Measurements from ENCODE around the gene SPRR2F.
A peak's percentile ranks its signal among the peaks of the same experiment; 100 is the strongest.
"Not testable (repeated sequence)": the region's sequence is repeated elsewhere in the genome, so short reads cannot be mapped to it uniquely, and the experiment has no call there.

The SPRR2F gene

DNA sequence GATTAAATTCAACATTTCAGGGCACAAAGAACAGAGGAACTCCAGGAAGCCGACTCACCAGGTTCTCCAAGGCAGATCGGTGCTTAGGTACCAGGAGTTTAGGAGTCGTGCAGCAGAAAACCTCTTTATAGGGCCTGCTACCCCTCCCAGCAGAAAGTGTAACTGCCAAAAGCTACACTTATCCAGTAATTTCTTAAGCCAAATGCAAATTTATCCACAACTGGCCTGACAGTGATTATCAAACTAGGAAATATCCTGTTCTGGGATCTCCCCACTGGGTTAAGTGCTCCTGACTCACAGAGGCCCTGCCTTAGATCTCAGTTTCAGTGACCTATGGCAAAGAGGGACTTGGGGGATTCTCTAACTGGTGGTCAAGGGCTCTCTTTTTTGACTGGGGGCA lies at the start of gene SPRR2F:
SPRR2F (minus strand) TSS at position 101 of the 400 bp plus-strand sequence. CDS start 783 bp downstream, outside the sequence.
- DNase-seq, result no peak

- DNase-seq, result no peak
These were observed 42.2 kb upstream of the SPRR2F start for GRCh38 chr1:153155541-153155940.

- DNase-seq, result no peak
These were observed 39.2 kb upstream of the SPRR2F start for GRCh38 chr1:153152481-153152880.

DNA sequence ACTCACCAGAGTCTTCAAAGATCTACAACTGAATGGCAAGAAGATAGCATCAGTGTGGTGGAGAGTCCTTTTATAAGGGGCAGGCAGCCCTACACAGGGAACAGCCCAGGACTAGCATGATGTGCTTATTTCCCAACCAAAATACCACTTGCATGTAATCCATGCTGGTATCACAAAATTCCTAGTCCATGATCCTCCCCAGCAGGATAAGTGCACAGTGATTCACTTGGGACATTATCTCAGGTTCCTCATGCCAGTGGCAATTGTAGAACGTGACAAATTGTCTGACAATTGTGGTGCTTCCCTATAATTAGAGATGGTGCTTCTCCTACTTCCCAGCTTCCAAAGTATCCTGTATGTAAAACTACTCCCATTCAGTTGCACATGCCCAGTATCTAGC lies 37.5 kb upstream of the SPRR2F start, which contains the start of gene SPRR2G:
SPRR2G (minus strand) TSS at position 45 of the 400 bp plus-strand sequence. CDS start 780 bp downstream, outside the sequence.
- no peak for DNase-seq

DNA sequence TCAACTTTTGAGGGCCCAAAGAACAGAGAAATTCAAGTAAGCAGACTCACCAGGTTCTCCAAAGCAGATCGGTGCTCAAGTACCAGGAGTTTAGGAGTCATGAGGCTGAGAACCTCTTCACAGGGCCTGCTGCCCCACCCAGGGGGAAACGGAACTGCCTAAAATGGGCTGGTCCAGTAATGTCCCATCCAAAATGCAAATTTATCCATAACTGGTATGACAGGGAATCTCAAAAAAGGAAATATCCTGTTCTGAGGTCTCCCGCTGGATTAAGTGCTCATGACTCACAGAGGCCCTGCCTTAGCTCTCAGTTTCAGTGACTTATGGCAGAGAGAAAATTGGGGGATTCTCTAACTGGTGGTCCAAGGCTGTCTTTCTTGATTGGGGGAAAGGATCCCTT lies 28.1 kb upstream of the SPRR2F start:
- DNase-seq, result no peak

GRCh38 chr1:153140484-153140883 lies 27.2 kb upstream of the SPRR2F start:
- no peak for DNase-seq

DNA sequence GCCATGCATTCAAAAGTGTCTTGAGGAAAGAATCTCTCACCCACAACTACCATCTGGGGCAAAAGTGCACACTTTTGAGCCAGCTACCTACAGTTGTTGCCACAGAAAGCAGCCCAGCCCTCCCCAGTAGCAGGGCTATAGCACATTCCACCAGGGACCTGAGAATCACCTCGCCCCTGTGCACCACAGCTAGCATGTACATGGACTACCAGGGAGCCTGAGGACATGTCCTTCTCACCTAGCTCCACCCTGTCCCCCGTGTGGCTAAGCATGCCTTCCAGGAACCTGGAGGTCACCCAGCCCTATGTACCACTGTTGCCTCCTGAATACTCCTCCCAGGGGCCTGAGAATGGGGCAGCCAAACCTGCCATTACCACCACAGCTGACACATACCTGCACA lies 20.4 kb upstream of the SPRR2F start:
- DNase-seq, result no peak

GRCh38 chr1:153133267-153133666 lies 20.0 kb upstream of the SPRR2F start:
- no peak for DNase-seq

- not testable (repeated sequence) for DNase-seq
These were observed 15.4 kb upstream of the SPRR2F start for GRCh38 chr1:153128688-153129087.

DNA sequence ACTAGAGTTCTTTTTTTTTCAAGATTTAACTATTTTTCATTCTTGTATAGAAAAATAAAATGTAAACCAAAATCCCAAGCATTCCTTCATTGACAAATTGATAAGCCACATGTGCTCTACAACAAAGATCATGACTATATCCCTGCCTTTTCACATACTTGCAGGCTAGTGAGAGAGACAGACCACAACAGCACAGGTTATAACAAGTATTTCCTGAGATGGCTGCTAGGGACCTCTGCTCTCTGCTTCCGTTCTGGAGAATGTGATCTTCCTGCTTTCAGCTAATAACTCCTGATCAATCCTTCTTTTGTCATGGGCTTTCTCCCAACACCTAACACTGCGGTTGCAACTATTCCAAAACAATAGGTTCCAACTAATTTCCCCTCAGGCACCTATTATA lies 14.0 kb upstream of the SPRR2F start:
- DNase-seq, result no peak

DNA sequence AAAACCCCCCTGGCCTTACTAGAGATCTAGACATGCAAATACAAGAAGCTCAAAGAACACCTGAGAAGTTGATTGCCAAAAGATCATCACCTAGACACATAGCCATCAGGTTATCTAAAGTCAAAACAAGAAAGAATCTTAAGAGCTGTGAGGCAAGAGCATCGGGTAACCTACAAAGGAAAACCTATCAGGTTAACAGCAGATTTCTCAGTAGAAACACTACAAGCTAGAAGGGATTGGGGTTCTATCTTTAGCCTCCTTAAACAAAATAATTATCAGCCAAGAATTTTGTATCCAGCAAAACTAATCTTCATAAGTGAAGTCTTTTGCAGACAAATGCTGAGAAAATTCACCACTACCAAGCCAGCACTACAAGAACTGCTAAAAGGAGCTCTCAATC lies 12.2 kb upstream of the SPRR2F start:
- DNase-seq, result no peak

DNA sequence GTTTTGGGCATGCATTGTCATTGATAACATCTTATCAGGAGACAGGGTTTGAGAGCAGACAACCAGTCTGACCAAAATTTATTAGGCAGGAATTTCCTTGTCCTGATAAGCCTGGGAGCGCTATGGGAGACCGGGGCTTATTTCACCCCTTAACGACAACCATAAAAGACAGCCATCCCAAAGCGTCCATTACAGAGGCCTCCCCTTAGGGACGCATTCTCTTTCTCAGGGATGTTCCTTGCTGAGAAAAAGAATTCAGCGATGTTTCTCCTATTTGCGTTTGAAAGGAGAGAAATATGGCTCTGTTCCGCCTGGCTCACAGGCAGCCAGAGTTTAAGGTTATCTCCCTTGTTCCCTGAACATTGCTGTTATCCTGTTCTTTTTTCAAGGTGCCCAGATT lies 10.5 kb upstream of the SPRR2F start:
- not testable (repeated sequence) for DNase-seq

- DNase-seq, result no peak
These were observed 9.6 kb upstream of the SPRR2F start for GRCh38 chr1:153122831-153123421.

DNA sequence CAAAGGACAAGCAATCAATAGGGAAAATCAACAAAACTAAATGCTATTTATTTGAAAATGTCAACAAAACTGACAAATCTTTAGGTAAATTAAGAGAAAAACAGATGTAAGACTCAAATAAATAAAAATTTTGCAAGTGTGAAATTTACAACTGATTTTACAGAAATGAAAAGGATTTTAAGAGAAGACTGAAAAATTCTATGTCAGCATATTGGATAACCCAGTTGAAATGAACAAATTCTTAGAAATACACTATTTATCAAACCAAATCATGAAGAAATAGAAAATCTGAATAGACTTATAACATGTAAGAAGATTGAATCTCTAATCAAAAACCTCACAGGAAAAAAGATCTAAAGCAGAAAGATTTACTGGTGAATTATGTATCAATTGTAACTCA lies 7.6 kb upstream of the SPRR2F start:
- no peak for DNase-seq

- DNase-seq, result no peak
These were observed 6.2 kb upstream of the SPRR2F start for GRCh38 chr1:153119491-153119971.

- DNase-seq, result not testable (repeated sequence)
These were observed 1.9 kb upstream of the SPRR2F start for GRCh38 chr1:153115264-153115663.

- not testable (repeated sequence) for DNase-seq
These were observed 862 bp downstream of the SPRR2F start for GRCh38 chr1:153112454-153112853.

GRCh38 chr1:153100245-153100644 lies 13.1 kb downstream of the SPRR2F start:
- peak; percentile 38 for DNase-seq

- DNase-seq, result no peak
These were observed 13.8 kb downstream of the SPRR2F start for GRCh38 chr1:153099461-153100045.

DNA sequence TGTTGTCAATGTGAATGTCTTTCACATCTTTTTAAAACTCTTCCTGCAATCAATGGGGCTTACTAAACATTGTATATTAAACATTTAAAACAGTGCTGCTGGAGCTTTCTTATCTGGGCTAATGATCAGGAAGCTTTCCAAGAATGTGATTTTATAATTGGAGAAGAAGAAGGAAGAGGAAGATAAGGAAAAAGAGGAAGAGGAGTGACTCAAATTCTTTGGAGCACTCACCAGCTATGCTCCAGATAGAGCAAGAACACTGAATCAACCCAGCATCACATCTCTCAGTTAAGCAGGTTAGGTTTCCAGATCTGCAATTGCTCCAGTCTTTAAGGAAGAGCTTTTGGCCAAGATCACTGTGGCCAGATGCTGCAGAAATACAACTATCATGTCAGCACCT lies 17.6 kb downstream of the SPRR2F start:
- no peak for DNase-seq

DNA sequence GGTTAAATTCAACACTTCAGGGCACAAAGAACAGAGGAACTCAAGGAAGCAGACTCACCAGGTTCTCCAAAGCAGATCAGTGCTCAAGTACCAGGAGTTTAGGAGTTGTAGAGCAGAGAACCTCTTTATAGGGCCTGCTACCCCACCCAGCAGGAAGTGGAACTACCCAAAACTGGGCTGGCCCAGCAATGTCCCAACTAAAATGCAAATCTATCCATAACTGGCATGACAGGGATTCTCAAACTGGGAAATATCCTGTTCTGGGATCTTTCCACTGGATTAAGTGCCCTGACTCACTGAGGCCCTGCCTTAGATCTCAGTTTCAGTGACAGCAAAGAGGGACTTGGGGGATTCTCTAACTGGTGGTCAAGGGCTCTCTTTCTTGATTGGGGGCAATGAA lies 18.9 kb downstream of the SPRR2F start, which contains the start of gene SPRR2E:
SPRR2E (minus strand) TSS at position 101 of the 400 bp plus-strand sequence. CDS start 775 bp downstream, outside the sequence.
- DNase-seq, result no peak

DNA sequence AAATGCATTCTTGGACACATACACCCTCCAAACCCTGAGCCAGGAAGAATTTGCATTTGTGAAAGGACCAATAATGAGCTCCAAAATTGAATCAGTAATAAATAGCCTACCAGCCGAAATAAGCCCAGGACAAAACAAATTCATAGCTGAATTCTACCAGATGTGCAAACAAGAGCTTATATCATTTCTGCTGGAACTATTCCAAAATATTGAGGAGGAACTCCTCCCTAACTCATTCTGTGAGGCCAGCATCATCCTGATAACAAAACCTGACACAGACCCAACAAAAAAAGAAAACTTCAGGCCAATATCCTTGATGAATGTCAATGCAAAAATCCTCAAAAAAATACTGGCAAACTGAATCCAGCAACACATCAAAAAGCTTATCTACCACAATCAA lies 25.7 kb downstream of the SPRR2F start:
- no peak for DNase-seq

GRCh38 chr1:153081736-153082135 lies 31.6 kb downstream of the SPRR2F start:
- DNase-seq, result no peak

All from fibroblast of upper back skin (primary cell).